Measurements from ENCODE around the gene SS18L1. TPM values are rescaled to one million over a fixed set of nuclear protein-coding genes. Genes with fewer than 3 reads are reported as not detected.

The SS18L1 gene
- total RNA-seq, 1 experiment from 2014 or later: 28.1 TPM

GRCh38 chr20:62174870-62175624 is 31.5 kb downstream of the SS18L1 start:
- no peaks in the 10 kb centered on the region for H4K20me1 ChIP-seq (ENCODE audit: insufficient read depth)
- H3K27me3 ChIP-seq (ENCODE audit: insufficient read depth, low read length): no peaks in the 10 kb centered on the region
- H3K4me3 ChIP-seq (replicated peaks in 1 of 2; ENCODE audit: low read depth in 1 of 2, low read length in 2 of 2): no peak overlapping the region
- ChIA-PET POLR2A (no interaction called here), CTCF (no interaction called here), RAD21 (ENCODE audit: low non-redundant PET in 1 of 2, low total read pairs in 2 of 2, uncharacterized antibody in 2 of 2, unreplicated experiment in 2 of 2) (no interaction called here)
- intact Hi-C loops (cut with micrococcal nuclease): no loop called here
- no peak overlapping the region for H2AFZ ChIP-seq (ENCODE audit: low read depth, low read length, poor library complexity, severe bottlenecking)
- H3K27ac ChIP-seq (ENCODE audit: low read depth, low read length): no peak overlapping the region
- peaks cover 2 to 8% of the 10 kb centered on the region in 2 experiments; a peak in 3 of 4 replicates for H3K36me3 ChIP-seq (ENCODE audit: control insufficient read depth in 1 of 2, insufficient read depth in 2 of 2, low read length in 2 of 2)
- TF ChIP-seq ZNF274 (IDR thresholded peaks at IDR 0.05; ENCODE audit: low read depth, low read length): no peak
- TF ChIP-seq TCF7L2 (IDR thresholded peaks at IDR 0.05; ENCODE audit: borderline replicate concordance, extremely low read depth, insufficient read depth, insufficient read length): no peak
- TF ChIP-seq REST (IDR thresholded peaks at IDR 0.05; ENCODE audit: low read depth): no peak
- no peak for TF ChIP-seq ZBTB33 (IDR thresholded peaks at IDR 0.05; ENCODE audit: extremely low read depth, insufficient replicate concordance, low read length)
- no peak for TF ChIP-seq SP1 (IDR thresholded peaks at IDR 0.05; ENCODE audit: low read depth)
- no peaks in the 10 kb centered on the region for H3K4me1 ChIP-seq (ENCODE audit: control insufficient read depth in 1 of 2, insufficient read depth in 2 of 2, low read length in 2 of 2)
- no peaks in the 10 kb centered on the region for H3K9me2 ChIP-seq (ENCODE audit: insufficient read depth)
- H3K9me3 ChIP-seq (ENCODE audit: control insufficient read depth in 1 of 2, insufficient read depth in 1 of 2, low read depth in 1 of 2, low read length in 2 of 2): no peaks in the 10 kb centered on the region
- H3K9ac ChIP-seq (ENCODE audit: low read length): no peak overlapping the region
- no TSS peak for BruUV-seq (replicated peaks)
- no peak overlapping the region for H3K4me2 ChIP-seq (ENCODE audit: low read length)
- ATAC-seq (peak; percentile 21), DNase-seq (ENCODE audit: low read depth, low spot score) (no peak)
- H3K79me2 ChIP-seq (ENCODE audit: insufficient read depth, low read length): no peaks in the 10 kb centered on the region

Data from HCT116 (cell line).